ENCODE results near the gene SUMF1. TPM values are rescaled to one million over a fixed set of nuclear protein-coding genes. Genes with fewer than 3 reads are reported as not detected.

SUMF1 gene
- total and polyA plus RNA-seq, 8 donors: 7.1 to 25.8 (median 12.6) TPM

DNA sequence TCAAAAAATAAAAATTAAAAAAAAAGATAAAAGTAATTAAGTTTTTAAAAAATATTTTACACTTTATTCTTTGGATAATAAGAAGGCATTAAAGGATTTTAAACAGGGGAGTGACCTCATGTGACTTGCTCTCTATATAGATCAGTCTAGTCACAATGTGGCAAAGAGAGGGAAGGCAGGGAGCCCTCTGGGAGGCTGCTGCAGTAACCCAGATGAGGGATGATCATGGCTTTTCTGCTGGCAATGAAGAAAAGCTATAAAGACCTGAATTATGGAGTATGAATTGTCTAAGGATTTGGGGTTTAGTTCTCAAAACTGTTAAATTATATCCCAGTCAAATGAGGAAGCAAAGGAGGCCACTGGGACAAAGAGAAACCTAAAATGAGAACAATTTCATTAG lies 58.1 kb downstream of the SUMF1 start:
- Histone ChIP-seq H3K36me3 (no peaks in the 10 kb centered on the region), H3K4me3 (no peak overlapping the region), H3K27me3 (no peaks in the 10 kb centered on the region), H3K9me3 (no peaks in the 10 kb centered on the region), H3K27ac (no peak overlapping the region), H3K4me1 (peaks cover 9 to 16% (median 14%) of the 10 kb centered on the region in 3 donors)
- DNase-seq (no peak), FAIRE-seq (no peak), ATAC-seq (no peak)
- TF ChIP-seq, protein P1, sequence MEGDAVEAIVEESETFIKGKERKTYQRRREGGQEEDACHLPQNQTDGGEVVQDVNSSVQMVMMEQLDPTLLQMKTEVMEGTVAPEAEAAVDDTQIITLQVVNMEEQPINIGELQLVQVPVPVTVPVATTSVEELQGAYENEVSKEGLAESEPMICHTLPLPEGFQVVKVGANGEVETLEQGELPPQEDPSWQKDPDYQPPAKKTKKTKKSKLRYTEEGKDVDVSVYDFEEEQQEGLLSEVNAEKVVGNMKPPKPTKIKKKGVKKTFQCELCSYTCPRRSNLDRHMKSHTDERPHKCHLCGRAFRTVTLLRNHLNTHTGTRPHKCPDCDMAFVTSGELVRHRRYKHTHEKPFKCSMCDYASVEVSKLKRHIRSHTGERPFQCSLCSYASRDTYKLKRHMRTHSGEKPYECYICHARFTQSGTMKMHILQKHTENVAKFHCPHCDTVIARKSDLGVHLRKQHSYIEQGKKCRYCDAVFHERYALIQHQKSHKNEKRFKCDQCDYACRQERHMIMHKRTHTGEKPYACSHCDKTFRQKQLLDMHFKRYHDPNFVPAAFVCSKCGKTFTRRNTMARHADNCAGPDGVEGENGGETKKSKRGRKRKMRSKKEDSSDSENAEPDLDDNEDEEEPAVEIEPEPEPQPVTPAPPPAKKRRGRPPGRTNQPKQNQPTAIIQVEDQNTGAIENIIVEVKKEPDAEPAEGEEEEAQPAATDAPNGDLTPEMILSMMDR (IDR thresholded peaks at IDR 0.05): no peak
- intact Hi-C loops (cut with DNase I): no loop called here

DNA sequence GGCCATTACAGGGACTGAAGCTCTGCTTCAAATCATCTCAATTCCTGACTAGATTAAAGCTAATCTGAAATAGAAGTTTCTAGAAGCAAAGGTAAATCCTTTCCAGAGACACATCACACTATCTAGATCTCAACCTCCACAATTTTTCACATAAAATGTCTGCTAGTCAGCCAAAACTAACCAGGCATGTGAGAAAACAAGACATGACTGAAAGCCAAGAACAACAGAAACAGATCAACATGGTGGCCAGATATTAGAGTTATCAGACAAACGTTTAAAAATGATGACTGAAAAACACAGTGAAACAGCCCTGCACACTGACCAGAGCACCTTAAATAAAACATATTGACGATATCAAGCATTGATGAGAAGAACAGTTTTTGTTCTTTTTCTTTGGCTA lies 59.1 kb downstream of the SUMF1 start:
- Histone ChIP-seq H3K36me3 (no peaks in the 10 kb centered on the region), H3K27me3 (no peaks in the 10 kb centered on the region), H3K4me1 (peaks cover 9 to 16% (median 14%) of the 10 kb centered on the region in 3 donors), H3K9me3 (no peaks in the 10 kb centered on the region), H3K27ac (peak overlapping the region in 1 of 4 donors; percentile 71), H3K4me3 (no peak overlapping the region)
- DNase-seq (no peak), ATAC-seq (peak in 2 of 4 donors; percentile 17 to 47), FAIRE-seq (no peak)
- TF ChIP-seq, protein P1 (IDR thresholded peaks at IDR 0.05): no peak
- 39 to 40% methylated on average over 2 of the region's 2 CpGs for whole genome bisulfite sequencing, 2 donors
- intact Hi-C loops (cut with DNase I): no loop called here

DNA sequence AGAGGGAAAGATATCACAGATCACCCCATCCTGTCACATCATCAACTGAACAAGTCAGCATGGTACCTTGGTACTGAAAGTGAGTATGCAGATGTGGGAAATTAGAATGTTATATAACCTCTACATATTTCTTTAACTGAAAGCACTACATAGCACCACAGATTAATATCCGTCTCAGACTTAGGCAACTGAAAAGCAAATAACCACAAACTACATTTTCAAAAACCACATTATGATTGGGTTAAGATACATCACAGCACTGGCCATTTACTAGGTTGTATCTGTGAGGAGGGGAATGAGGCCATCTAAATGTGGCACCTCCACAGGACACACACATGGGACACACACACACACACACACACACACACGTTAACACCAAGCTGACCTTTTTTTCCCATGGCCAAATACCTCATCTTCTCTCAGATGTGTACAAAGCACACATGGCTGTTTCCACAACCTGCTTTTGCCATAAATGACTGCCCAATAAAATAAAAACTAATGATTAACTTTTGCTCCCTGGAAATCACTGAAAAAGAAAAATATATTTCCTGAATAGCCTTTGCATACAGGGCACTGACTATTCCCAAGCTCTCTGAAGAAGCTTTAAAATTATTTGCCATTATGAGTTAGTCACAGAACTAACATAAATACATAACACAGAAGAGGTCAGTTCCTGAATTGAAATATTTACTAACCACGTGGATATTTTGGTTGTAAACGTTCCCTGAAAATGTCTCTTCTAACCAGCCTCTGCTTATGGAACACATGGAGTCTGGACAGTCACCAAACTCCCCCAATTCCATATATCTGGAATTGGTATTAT lies 60.1 kb downstream of the SUMF1 start:
- ATAC-seq (peak; percentile 63 to 87 (median 79)), FAIRE-seq (no peak), DNase-seq (peak in 2 of 6 donors; percentile 9 to 15)
- intact Hi-C loops (cut with DNase I): no loop called here
- no peaks in the 10 kb centered on the region for H3K9me3 ChIP-seq
- no peak overlapping the region for H3K4me3 ChIP-seq
- H3K27ac ChIP-seq: peak overlapping the region in 2 of 4 donors; percentile 23 to 71
- 13 to 18% methylated on average over 4 of the region's 4 CpGs for WGBS, 2 donors
- TF ChIP-seq, protein P1 (IDR thresholded peaks at IDR 0.05): no peak
- no peaks in the 10 kb centered on the region for H3K27me3 ChIP-seq
- no peaks in the 10 kb centered on the region for H3K36me3 ChIP-seq
- peaks cover 9 to 16% (median 14%) of the 10 kb centered on the region in 3 donors for H3K4me1 ChIP-seq

DNA sequence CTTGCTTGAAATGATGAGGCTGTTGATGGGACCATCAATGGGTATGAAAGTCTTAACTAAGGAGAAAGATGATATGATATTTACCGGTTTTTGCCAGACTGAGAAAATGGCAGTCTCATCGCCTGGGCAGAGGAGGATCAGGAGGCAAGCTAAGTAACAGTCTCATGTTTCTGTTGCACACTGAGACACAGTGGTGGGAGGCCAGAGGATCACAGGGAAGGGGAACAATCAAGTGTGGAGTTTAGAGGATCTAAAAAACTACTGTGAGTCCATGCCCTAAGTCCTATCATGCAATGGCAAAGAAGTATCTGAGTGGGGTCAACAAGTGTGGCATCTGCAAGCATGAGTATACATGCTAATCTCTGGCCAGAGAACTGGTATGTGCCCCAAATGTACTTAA lies 62.2 kb downstream of the SUMF1 start:
- DNase-seq (no peak), ATAC-seq (no peak), FAIRE-seq (no peak)
- intact Hi-C loops (cut with DNase I): no loop called here
- TF ChIP-seq, protein P1 (IDR thresholded peaks at IDR 0.05): no peak
- Histone ChIP-seq H3K4me3 (no peak overlapping the region), H3K9me3 (no peaks in the 10 kb centered on the region), H3K27me3 (no peaks in the 10 kb centered on the region), H3K36me3 (no peaks in the 10 kb centered on the region), H3K27ac (no peak overlapping the region), H3K4me1 (peaks cover 9 to 16% (median 14%) of the 10 kb centered on the region in 3 donors)
- WGBS, 2 donors: 95 to 96% methylated on average over 2 of the region's 2 CpGs

GRCh38 chr3:4401441-4401840 lies 65.6 kb downstream of the SUMF1 start:
- DNase-seq (no peak), FAIRE-seq (no peak), ATAC-seq (no peak)
- WGBS, 2 donors: 92 to 95% methylated on average over 4 of the region's 4 CpGs
- TF ChIP-seq, protein P1 (IDR thresholded peaks at IDR 0.05): no peak
- H3K36me3 ChIP-seq: no peaks in the 10 kb centered on the region
- H3K27ac ChIP-seq: no peak overlapping the region
- no peak overlapping the region for H3K4me3 ChIP-seq
- intact Hi-C loops (cut with DNase I): no loop called here
- H3K27me3 ChIP-seq: no peaks in the 10 kb centered on the region
- no peaks in the 10 kb centered on the region for H3K9me3 ChIP-seq
- H3K4me1 ChIP-seq: no peaks in the 10 kb centered on the region
